Lower leg skin (tissue), 3 donors: ENCODE measurements around the gene DTX1.

Source experiments
- POLR2A ChIP-seq, 2 donors: fragments of 450-650 bp; IDR thresholded peaks; one replicate each; pipeline ENCODE4 v1.6.1; 2016 to 2017; ENCODE audit warnings: antibody characterized with exemption in 2 of 2, mild to moderate bottlenecking in 1 of 2, moderate library complexity in 1 of 2
- TF ChIP-seq, protein P1 (sequence below), 3 donors: fragments of 450-650 bp; IDR thresholded peaks; one replicate each; pipeline ENCODE4 v1.5.1; 2016; ENCODE audit warnings: antibody characterized with exemption in 3 of 3, mild to moderate bottlenecking in 3 of 3, moderate library complexity in 2 of 3

DNA sequence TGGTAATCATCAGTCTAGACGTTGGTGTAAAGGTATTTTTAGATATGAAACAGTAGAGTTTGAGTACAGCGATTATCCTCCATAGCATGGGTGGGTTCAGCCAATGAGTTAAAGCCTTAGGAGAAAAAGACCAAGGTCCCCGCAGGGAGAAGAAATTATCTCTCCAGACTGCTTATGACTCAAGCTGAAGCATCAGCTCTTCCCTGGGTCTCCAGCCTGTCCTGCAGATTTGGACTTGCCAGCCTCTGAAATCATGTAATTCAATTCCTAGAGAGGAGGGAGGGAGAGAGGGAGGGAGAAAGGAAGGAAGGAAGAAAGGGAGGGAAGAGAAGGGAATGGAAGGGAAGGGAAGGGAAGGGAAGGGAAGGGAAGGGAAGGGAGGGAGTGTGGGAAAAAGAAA is 12.0 kb upstream of the DTX1 start:
- TF ChIP-seq, protein P1, sequence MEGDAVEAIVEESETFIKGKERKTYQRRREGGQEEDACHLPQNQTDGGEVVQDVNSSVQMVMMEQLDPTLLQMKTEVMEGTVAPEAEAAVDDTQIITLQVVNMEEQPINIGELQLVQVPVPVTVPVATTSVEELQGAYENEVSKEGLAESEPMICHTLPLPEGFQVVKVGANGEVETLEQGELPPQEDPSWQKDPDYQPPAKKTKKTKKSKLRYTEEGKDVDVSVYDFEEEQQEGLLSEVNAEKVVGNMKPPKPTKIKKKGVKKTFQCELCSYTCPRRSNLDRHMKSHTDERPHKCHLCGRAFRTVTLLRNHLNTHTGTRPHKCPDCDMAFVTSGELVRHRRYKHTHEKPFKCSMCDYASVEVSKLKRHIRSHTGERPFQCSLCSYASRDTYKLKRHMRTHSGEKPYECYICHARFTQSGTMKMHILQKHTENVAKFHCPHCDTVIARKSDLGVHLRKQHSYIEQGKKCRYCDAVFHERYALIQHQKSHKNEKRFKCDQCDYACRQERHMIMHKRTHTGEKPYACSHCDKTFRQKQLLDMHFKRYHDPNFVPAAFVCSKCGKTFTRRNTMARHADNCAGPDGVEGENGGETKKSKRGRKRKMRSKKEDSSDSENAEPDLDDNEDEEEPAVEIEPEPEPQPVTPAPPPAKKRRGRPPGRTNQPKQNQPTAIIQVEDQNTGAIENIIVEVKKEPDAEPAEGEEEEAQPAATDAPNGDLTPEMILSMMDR (IDR thresholded peaks at IDR 0.05): no peak
- TF ChIP-seq POLR2A (IDR thresholded peaks at IDR 0.05): no peak
